HepG2 (cell line): ENCODE data around the gene HNRNPM. TPM values are rescaled to one million over a fixed set of nuclear protein-coding genes. Genes with fewer than 3 reads are reported as not detected.

Experiments
- ARID5B ChIP-seq: IDR thresholded peaks from 2 replicates; pipeline ENCODE4 v1.4.0; 2020; ENCODE audit warnings: mild to moderate bottlenecking, missing genetic modification reagents
- DPF2 ChIP-seq: sonication (generic); formaldehyde crosslinking; IDR thresholded peaks from 2 replicates; pipeline ENCODE4 v1.4.0; 2020; ENCODE audit warnings: mild to moderate bottlenecking, low read depth, missing genetic modification reagents, borderline replicate concordance
- ETS1 ChIP-seq: sonication (generic); formaldehyde crosslinking; IDR thresholded peaks from 2 replicates; pipeline ENCODE4 v1.4.0; 2020; ENCODE audit warnings: missing genetic modification reagents
- HOXA3 ChIP-seq: sonication (generic); formaldehyde crosslinking; IDR thresholded peaks from 2 replicates; pipeline ENCODE4 v1.5.0; 2020; ENCODE audit warnings: missing genetic modification reagents
- SP5 ChIP-seq: IDR thresholded peaks from 2 replicates; pipeline ENCODE4 v1.6.1; 2016; ENCODE audit warnings: low read depth, borderline replicate concordance
- SRSF9 ChIP-seq: fragments of 200-400 bp; formaldehyde crosslinking; IDR thresholded peaks from 2 replicates; pipeline ENCODE4 v1.6.1; 2018; ENCODE audit warnings: borderline replicate concordance, mild to moderate bottlenecking, low read depth, low read length; ENCODE audit not compliant: insufficient read depth, poor library complexity, severe bottlenecking
- ZBTB4 ChIP-seq: sonication (generic); formaldehyde crosslinking; IDR thresholded peaks from 2 replicates; pipeline ENCODE4 v1.4.0; 2020; ENCODE audit warnings: missing genetic modification reagents, mild to moderate bottlenecking, borderline replicate concordance
- ZBTB40 ChIP-seq, 2 experiments: fragments of 450-650 bp in 1 of 2; sonication (generic) in 1 of 2; formaldehyde crosslinking in 1 of 2; IDR thresholded peaks; 2 replicates each; pipeline versions ENCODE4 v1.6.1 to v1.8.0; 2016 to 2022; ENCODE audit warnings: antibody characterized with exemption in 1 of 2, mild to moderate bottlenecking in 1 of 2, missing genetic modification reagents in 1 of 2
- polyA plus RNA-seq, 8 experiments: library from polyadenylated mRNA; depleted of rRNA in 3 of 8; stranded (reverse) in 7 of 8; unstranded in 1 of 8; fragments of >200 nt; fragmentation: Illumina TruSeq in 4 of 8; extraction: Trizol in 4 of 8; gene quantifications; 2 replicates each; pipeline versions ENCODE4 v1.2.1 to v1.2.3, GENCODE V29; 2011 to 2016; ENCODE audit warnings: low read depth in 4 of 8, missing spikeins in 1 of 8, mixed read lengths in 1 of 8; ENCODE audit not compliant: insufficient read depth in 1 of 8
- total RNA-seq, 5 experiments: library from RNA; depleted of rRNA; stranded (reverse); fragments of >200 nt; fragmentation: Illumina TruSeq; extraction: Trizol; gene quantifications; 2 replicates each; pipeline ENCODE4 v1.2.3, GENCODE V29; 2016; ENCODE audit warnings: low read depth in 1 of 5

The HNRNPM gene
- total and polyA plus RNA-seq, 2 of the 13 experiments (the other 11 are each of a cell fraction or from before 2014, with no cell fraction given) = 56.7 to 102 TPM

GRCh38 chr19:8412783-8413628, 31.8 kb upstream of the HNRNPM start, which contains the start of gene MARCHF2 (continued):
- TF ChIP-seq HOXA3 = no peak
- TF ChIP-seq SRSF9 = no peak
- TF ChIP-seq DPF2 (CRISPR knock-in tag) = no peak
- no peak for TF ChIP-seq ETS1 (CRISPR knock-in tag)
- no peak for TF ChIP-seq ZBTB4 (CRISPR knock-in tag)
- TF ChIP-seq SP5 = peak; percentile 56; the same call in 1 of the 2 replicates
- TF ChIP-seq ZBTB40 (IDR thresholded peaks at IDR 0.05) = no peak
- no peak for TF ChIP-seq ZBTB40 (CRISPR knock-in tag; IDR thresholded peaks at IDR 0.05)
- no peak for TF ChIP-seq ARID5B
